HG02798 (cell line): Measurements from ENCODE around the gene PLEKHH3.

Experiments used
- ATAC-seq: cut with Tn5 transposase; IDR thresholded peaks from one replicate; pipeline ENCODE4 v1.9.1; 2021; ENCODE audit warnings: mild to moderate bottlenecking; ENCODE audit not compliant: unreplicated experiment, poor library complexity

Gene PLEKHH3

GRCh38 chr17:42676424-42677011 is at the start of gene PLEKHH3:
Gene PLEKHH3, minus strand, starts transcription at chr17:42676994. Its CDS starts 431 bp downstream, at chr17:42676563.
- no peak for ATAC-seq

GRCh38 chr17:42725143-42725542 is 48.3 kb upstream of the PLEKHH3 start:
- ATAC-seq, result no peak

GRCh38 chr17:42723636-42724035 is 46.8 kb upstream of the PLEKHH3 start:
- ATAC-seq, result no peak

- no peak for ATAC-seq
Observed at GRCh38 chr17:42720996-42721583, 44.3 kb upstream of the PLEKHH3 start.

GRCh38 chr17:42709561-42709960 is 32.8 kb upstream of the PLEKHH3 start:
- no peak for ATAC-seq

GRCh38 chr17:42708588-42708987 is 31.8 kb upstream of the PLEKHH3 start:
- ATAC-seq, result no peak

- ATAC-seq, result no peak
Observed at GRCh38 chr17:42706732-42707131, 29.9 kb upstream of the PLEKHH3 start.

GRCh38 chr17:42704837-42705494 is 28.2 kb upstream of the PLEKHH3 start:
- peak; percentile 80 for ATAC-seq

- peak; percentile 7 for ATAC-seq
Observed at GRCh38 chr17:42704490-42704836, 27.7 kb upstream of the PLEKHH3 start.

- ATAC-seq, result no peak
Observed at GRCh38 chr17:42702446-42702845, 25.7 kb upstream of the PLEKHH3 start.

- ATAC-seq, result no peak
Observed at GRCh38 chr17:42700586-42701289, 23.9 kb upstream of the PLEKHH3 start.

GRCh38 chr17:42699415-42699740 is 22.6 kb upstream of the PLEKHH3 start:
- ATAC-seq, result no peak

- no peak for ATAC-seq
Observed at GRCh38 chr17:42698736-42699414, 22.1 kb upstream of the PLEKHH3 start.

GRCh38 chr17:42697108-42697811 is 20.5 kb upstream of the PLEKHH3 start:
- ATAC-seq, result no peak

GRCh38 chr17:42695500-42695899 is 18.7 kb upstream of the PLEKHH3 start:
- no peak for ATAC-seq

- no peak for ATAC-seq
Observed at GRCh38 chr17:42694524-42694923, 17.7 kb upstream of the PLEKHH3 start.

- ATAC-seq, result no peak
Observed at GRCh38 chr17:42692489-42692888, 15.7 kb upstream of the PLEKHH3 start.

- ATAC-seq, result no peak
Observed at GRCh38 chr17:42691021-42691545, 14.3 kb upstream of the PLEKHH3 start.

- no peak for ATAC-seq
Observed at GRCh38 chr17:42690596-42690995, 13.8 kb upstream of the PLEKHH3 start.

GRCh38 chr17:42687707-42688320 is 11.0 kb upstream of the PLEKHH3 start:
- no peak for ATAC-seq
